ENCODE data around the gene KCNN1. TPM values are rescaled to one million over a fixed set of nuclear protein-coding genes. Genes with fewer than 3 reads are reported as not detected.
A peak's percentile ranks its signal among the peaks of the same experiment; 100 is the strongest.

The KCNN1 gene
- polyA plus RNA-seq, 2 donors, result 0.02 TPM

DNA sequence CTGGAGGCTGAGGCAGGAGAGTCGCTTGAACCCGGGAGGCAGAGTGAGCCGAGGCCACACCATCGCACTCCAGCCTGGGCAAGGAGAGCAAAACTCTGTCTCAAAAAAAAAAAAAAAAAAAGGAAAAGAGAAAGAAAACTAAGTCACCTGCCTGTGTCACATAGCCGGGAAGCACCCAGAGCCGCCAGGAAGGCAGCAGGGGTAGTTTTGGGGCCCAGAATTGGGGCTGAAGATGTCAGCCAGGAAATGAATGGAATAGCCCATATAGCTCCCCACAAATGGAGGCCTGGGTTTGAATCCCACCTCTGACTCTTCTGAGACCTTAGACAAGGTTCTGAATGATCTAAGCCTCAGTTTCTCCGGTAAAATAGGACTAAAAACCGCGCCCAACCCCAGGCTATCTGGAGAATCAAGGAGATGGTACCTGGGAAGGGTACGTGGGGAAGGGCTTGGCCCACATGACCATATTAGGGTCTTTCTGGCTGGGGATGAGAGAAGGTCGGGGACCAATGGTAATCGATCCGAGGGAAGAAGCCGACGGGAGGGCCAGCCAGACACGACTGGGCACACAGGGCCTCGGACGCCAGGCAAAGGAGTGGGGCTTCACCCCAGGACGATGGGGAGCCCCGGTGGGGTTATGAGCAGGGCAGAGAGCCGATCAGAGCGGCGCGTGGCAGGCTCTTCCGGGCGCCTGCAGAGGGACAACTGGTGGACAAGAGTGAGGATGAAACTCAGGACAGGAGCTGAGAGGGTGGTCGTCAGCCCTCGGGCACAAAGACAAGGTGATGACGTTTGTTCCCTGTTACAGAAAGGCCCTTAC, 19.7 kb upstream of the KCNN1 start:
- Histone ChIP-seq H3K9me3 (ENCODE audit: control insufficient read depth in 2 of 2, insufficient read depth in 1 of 2, low read depth in 1 of 2, low read length in 1 of 2) (no peaks in the 10 kb centered on the region), H3K4me3 (ENCODE audit: low read depth in 1 of 2, low read length in 2 of 2) (peak overlapping the region; percentile 24 to 77), H3K36me3 (ENCODE audit: control insufficient read depth in 2 of 2, insufficient read depth in 2 of 2, low read length in 1 of 2) (peaks cover 0 to 6% of the 10 kb centered on the region in 2 donors), H3K27ac (ENCODE audit: low read depth in 2 of 2, low read length in 1 of 2) (peak overlapping the region in 1 of 2 donors; percentile 48), H3K4me1 (ENCODE audit: control insufficient read depth in 2 of 2, insufficient read depth in 2 of 2, low read length in 1 of 2) (peaks cover 4 to 33% of the 10 kb centered on the region in 2 donors), H3K27me3 (ENCODE audit: control insufficient read depth in 1 of 2, insufficient read depth in 2 of 2, low read length in 2 of 2) (peaks cover 0 to 23% of the 10 kb centered on the region in 2 donors)
- 18 to 20% methylated on average over 29 of the region's 29 CpGs for WGBS, 2 donors

DNA sequence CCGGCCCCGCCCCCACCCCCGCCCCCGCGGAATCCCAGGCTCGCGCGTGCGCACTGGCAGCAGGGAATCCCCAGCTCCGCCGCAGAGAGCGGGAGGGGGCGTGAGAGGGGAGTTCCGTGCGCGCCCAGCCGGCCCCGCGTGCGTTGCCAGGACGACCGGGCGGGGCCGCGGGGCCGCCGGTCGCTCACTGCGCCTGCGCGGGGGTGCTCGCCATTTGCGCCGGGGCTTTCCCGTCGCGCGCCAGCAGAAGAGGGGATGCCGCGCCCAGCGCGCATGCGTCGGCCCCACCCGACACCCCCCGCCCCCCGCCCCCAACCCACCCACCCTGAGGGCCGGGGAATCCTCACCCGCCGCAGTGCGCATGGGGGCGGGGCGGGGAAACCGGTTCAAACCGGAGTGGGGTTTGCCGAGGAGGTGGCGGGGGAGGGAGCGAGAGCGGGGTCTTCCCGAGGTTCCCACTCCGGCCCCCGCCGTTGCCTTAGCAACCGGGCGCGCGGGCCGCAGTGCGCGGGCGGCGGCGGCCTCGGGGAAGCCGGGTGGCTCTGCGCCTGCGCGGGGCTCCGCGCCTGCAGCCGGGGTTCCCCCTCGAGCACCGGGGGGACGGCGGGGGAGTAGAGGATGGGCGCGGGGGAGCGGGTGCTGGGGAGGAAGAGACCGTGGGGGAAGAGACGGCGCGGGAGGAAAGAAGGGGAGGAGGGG, 18.9 kb upstream of the KCNN1 start:
- H3K27ac ChIP-seq (ENCODE audit: low read depth in 2 of 2, low read length in 1 of 2), result no peak overlapping the region
- H3K4me3 ChIP-seq (ENCODE audit: low read depth in 1 of 2, low read length in 2 of 2), result peak overlapping the region; percentile 49 to 77
- no peaks in the 10 kb centered on the region for H3K9me3 ChIP-seq (ENCODE audit: control insufficient read depth in 2 of 2, insufficient read depth in 1 of 2, low read depth in 1 of 2, low read length in 1 of 2)
- 1% methylated on average over 71 to 92 of the region's 92 CpGs for WGBS, 2 donors
- H3K36me3 ChIP-seq (ENCODE audit: control insufficient read depth in 2 of 2, insufficient read depth in 2 of 2, low read length in 1 of 2), result no peaks in the 10 kb centered on the region
- H3K4me1 ChIP-seq (ENCODE audit: control insufficient read depth in 2 of 2, insufficient read depth in 2 of 2, low read length in 1 of 2), result peaks cover 4 to 29% of the 10 kb centered on the region in 2 donors
- H3K27me3 ChIP-seq (ENCODE audit: control insufficient read depth in 1 of 2, insufficient read depth in 2 of 2, low read length in 2 of 2), result peaks cover 0 to 31% of the 10 kb centered on the region in 2 donors

DNA sequence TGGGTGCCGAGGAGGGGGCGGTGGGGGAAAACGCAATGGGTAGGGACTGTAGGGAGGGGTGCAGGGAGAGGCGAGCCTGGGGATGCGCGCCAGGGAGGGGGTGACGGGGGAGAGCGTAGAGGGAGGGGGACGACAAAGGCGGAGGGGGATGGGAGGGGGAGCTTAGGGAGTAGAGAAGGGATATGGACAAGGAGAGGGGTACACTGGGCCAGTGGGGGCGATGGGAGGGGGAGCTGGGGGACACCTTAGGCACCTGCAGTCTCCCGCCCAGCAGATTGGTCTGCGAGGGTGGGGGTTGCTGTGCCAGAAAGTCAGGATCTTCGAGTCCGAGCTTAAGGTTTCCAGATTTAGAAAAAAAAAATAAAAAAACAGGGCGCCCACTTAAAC, 18.4 kb upstream of the KCNN1 start:
- H3K36me3 ChIP-seq (ENCODE audit: control insufficient read depth in 2 of 2, insufficient read depth in 2 of 2, low read length in 1 of 2), result no peaks in the 10 kb centered on the region
- peaks cover 0 to 34% of the 10 kb centered on the region in 2 donors for H3K27me3 ChIP-seq (ENCODE audit: control insufficient read depth in 1 of 2, insufficient read depth in 2 of 2, low read length in 2 of 2)
- WGBS, 2 donors, result 1% methylated on average over 14 to 16 of the region's 16 CpGs
- H3K9me3 ChIP-seq (ENCODE audit: control insufficient read depth in 2 of 2, insufficient read depth in 1 of 2, low read depth in 1 of 2, low read length in 1 of 2), result no peaks in the 10 kb centered on the region
- peak overlapping the region in 1 of 2 donors; percentile 77 for H3K4me3 ChIP-seq (ENCODE audit: low read depth in 1 of 2, low read length in 2 of 2)
- H3K27ac ChIP-seq (ENCODE audit: low read depth in 2 of 2, low read length in 1 of 2), result no peak overlapping the region
- H3K4me1 ChIP-seq (ENCODE audit: control insufficient read depth in 2 of 2, insufficient read depth in 2 of 2, low read length in 1 of 2), result peaks cover 4 to 26% of the 10 kb centered on the region in 2 donors

DNA sequence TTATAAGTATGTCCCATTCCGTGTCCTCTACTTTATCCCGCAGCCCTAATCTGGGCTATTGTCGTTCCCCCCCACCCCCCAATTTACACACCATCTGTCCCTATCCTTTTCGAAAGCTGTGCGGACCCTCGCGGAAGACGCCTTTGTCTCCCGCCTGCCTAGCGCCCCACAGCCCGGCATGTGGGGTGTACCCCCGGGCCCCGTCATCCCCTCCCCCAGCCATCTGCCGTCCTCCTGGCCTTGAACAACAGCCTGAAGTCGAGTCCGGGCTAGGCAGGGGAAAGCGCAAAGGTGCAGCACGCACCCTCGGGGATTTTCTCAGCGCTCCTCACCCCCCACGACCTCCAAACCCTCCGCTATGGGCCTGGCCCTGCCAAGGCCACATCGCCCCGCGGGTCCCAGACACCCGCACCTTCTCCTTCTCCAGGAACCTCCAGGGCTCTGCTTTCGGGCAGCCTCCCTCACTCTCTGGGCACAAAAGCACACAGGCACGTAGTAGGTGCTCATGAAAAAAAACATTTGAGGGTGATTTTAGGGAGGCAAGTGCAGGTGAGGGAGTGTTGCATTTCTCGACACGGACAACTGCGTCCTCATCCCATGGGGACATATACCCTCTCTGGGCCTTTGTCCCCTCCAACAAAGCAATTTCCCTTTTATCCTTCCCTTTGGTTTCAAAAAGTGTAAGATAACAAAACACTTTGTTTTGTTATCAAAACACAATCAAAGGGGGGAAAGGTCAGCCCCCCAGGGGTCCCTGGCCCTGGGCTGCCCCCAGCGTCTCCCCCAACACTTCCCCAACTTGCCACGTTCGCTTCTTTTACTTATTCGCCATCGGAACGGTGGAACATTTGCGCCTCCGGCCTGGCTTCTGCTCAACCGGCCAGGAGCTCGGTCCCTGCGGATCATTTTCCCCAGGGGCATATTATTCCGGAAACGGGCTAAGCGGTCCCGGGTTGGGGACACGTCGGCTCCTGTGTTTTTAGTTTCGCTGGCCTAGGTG, 17.7 kb upstream of the KCNN1 start:
- 17 to 21% methylated on average over 46 to 49 of the region's 49 CpGs for WGBS, 2 donors
- H3K4me3 ChIP-seq (ENCODE audit: low read depth in 1 of 2, low read length in 2 of 2), result no peak overlapping the region
- no peaks in the 10 kb centered on the region for H3K9me3 ChIP-seq (ENCODE audit: control insufficient read depth in 2 of 2, insufficient read depth in 1 of 2, low read depth in 1 of 2, low read length in 1 of 2)
- H3K27ac ChIP-seq (ENCODE audit: low read depth in 2 of 2, low read length in 1 of 2), result no peak overlapping the region
- H3K27me3 ChIP-seq (ENCODE audit: control insufficient read depth in 1 of 2, insufficient read depth in 2 of 2, low read length in 2 of 2), result peaks cover 0 to 36% of the 10 kb centered on the region in 2 donors
- no peaks in the 10 kb centered on the region for H3K36me3 ChIP-seq (ENCODE audit: control insufficient read depth in 2 of 2, insufficient read depth in 2 of 2, low read length in 1 of 2)
- peaks cover 2 to 20% of the 10 kb centered on the region in 2 donors for H3K4me1 ChIP-seq (ENCODE audit: control insufficient read depth in 2 of 2, insufficient read depth in 2 of 2, low read length in 1 of 2)

DNA sequence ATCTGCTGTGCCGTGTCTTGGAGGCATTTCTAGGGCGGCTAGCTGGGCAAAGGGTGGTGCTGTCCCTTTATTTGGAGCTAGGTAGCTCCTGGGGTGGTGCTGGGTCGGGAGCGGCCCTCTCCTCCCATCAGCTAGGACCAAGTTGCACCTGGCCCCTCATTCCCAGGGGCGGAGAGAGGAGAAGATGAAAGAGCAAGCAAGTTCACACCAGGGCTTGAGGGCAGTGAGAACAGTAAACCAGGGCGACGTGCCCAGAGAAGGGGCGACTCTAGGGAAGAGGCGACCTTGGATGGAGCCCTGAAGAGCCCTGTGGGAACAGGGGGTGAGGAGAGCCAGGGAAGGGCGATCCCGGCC, 17.0 kb upstream of the KCNN1 start:
- no peaks in the 10 kb centered on the region for H3K36me3 ChIP-seq (ENCODE audit: control insufficient read depth in 2 of 2, insufficient read depth in 2 of 2, low read length in 1 of 2)
- H3K27me3 ChIP-seq (ENCODE audit: control insufficient read depth in 1 of 2, insufficient read depth in 2 of 2, low read length in 2 of 2), result peaks cover 0 to 36% of the 10 kb centered on the region in 2 donors
- no peak overlapping the region for H3K27ac ChIP-seq (ENCODE audit: low read depth in 2 of 2, low read length in 1 of 2)
- no peaks in the 10 kb centered on the region for H3K9me3 ChIP-seq (ENCODE audit: control insufficient read depth in 2 of 2, insufficient read depth in 1 of 2, low read depth in 1 of 2, low read length in 1 of 2)
- peaks cover 0 to 16% of the 10 kb centered on the region in 2 donors for H3K4me1 ChIP-seq (ENCODE audit: control insufficient read depth in 2 of 2, insufficient read depth in 2 of 2, low read length in 1 of 2)
- no peak overlapping the region for H3K4me3 ChIP-seq (ENCODE audit: low read depth in 1 of 2, low read length in 2 of 2)
- 11 to 16% methylated on average over 11 of the region's 11 CpGs for WGBS, 2 donors

DNA sequence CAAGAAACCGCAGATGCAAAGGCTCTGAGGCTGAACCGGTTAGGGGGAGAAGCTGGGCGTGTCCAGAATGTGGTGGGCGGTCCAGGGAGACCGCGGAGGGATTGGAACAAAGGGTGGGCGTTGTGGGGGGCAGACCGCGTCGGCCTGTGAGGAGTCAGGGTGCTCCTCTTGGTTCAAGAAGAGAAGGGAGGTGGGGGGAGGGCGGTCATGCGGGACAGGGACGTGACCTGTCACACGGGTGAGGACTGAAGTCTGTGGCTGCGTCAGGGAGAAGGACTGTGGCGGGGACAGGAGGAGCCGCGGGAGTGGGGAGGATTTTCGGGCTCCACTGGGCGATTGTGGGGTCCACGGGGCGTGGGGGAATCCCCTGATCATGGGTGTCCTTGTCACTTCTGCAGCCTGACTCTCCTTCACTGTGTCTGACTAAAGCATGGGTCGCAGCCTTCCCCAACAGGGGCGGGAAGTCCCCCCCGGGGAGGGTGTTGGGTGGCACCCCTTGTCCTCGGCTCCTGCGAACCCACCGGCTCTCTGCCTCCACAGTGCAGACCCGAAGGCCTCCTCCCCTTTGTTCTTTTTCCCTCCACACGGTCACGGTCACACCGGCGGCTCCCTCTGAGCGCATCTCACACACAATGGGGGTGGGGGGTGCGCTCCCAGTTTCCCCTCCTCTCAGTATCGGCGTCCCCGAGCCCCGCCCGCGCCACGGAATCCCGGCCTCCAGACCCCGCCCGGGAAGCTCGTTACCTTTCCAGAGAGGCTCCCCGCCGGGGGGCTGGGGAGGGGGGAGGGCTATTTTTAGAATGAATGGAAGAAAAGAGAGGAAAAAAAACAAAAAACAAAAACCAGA, 16.4 kb upstream of the KCNN1 start:
- Histone ChIP-seq H3K4me1 (ENCODE audit: control insufficient read depth in 2 of 2, insufficient read depth in 2 of 2, low read length in 1 of 2) (peaks cover 0 to 16% of the 10 kb centered on the region in 2 donors), H3K27me3 (ENCODE audit: control insufficient read depth in 1 of 2, insufficient read depth in 2 of 2, low read length in 2 of 2) (peaks cover 0 to 36% of the 10 kb centered on the region in 2 donors)

DNA sequence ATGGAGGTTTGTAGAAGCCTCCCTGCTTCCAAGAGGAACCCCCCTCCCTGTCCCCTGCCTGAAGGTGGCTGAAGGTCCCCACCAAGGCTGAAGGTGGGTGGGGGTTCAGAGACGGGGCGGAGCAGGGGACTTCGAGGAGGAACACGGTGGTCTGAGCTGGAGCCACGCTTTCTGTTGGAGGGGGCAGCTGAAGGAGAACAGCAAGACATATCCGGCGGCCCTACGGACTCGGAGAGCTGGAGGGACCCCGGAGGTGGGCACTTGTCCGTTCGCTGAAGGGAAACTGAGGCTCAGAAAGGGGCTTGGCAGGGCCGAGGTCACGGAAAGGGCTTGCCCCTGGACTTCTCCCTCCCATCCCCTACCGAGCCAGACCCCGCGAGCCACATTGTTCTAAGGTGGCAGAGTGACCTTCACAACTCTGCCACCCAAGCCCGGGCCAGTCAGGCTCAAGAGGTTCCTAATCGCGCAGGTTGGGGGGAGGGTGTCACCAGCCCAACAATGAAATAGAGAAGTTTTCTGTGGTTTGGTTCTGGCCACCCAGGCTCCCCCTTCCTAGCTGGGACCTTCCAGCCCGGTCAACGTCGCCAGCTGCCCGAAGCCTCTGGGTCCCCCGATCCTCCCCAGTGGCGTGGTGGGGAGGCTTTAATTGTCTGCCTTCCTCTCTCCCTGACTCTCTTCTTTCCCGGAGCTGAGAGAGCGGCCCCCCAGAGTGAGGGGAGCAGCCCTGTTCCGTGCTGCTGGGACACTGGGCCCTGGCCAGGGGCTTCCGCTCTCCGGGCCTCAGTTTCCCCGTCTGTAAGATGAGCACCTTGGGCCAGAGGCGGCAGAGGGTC, 15.5 kb upstream of the KCNN1 start:
- Histone ChIP-seq H3K36me3 (ENCODE audit: control insufficient read depth in 2 of 2, insufficient read depth in 2 of 2, low read length in 1 of 2) (no peaks in the 10 kb centered on the region), H3K4me3 (ENCODE audit: low read depth in 1 of 2, low read length in 2 of 2) (no peak overlapping the region), H3K27me3 (ENCODE audit: control insufficient read depth in 1 of 2, insufficient read depth in 2 of 2, low read length in 2 of 2) (peaks cover 0 to 36% of the 10 kb centered on the region in 2 donors), H3K4me1 (ENCODE audit: control insufficient read depth in 2 of 2, insufficient read depth in 2 of 2, low read length in 1 of 2) (peaks cover 0 to 16% of the 10 kb centered on the region in 2 donors), H3K27ac (ENCODE audit: low read depth in 2 of 2, low read length in 1 of 2) (no peak overlapping the region), H3K9me3 (ENCODE audit: control insufficient read depth in 2 of 2, insufficient read depth in 1 of 2, low read depth in 1 of 2, low read length in 1 of 2) (no peaks in the 10 kb centered on the region)
- WGBS, 2 donors, result 2 to 3% methylated on average over 31 to 33 of the region's 33 CpGs

More for the DNA sequence above, 16.4 kb upstream of the KCNN1 start:
- peak overlapping the region in 1 of 2 donors; percentile 10 for H3K4me3 ChIP-seq (ENCODE audit: low read depth in 1 of 2, low read length in 2 of 2)
- no peaks in the 10 kb centered on the region for H3K9me3 ChIP-seq (ENCODE audit: control insufficient read depth in 2 of 2, insufficient read depth in 1 of 2, low read depth in 1 of 2, low read length in 1 of 2)
- WGBS, 2 donors, result 1 to 2% methylated on average over 44 to 48 of the region's 48 CpGs
- H3K27ac ChIP-seq (ENCODE audit: low read depth in 2 of 2, low read length in 1 of 2), result no peak overlapping the region
- no peaks in the 10 kb centered on the region for H3K36me3 ChIP-seq (ENCODE audit: control insufficient read depth in 2 of 2, insufficient read depth in 2 of 2, low read length in 1 of 2)
